Osteocyte (in vitro differentiated cells): ENCODE measurements around the gene AGT. TPM values are rescaled to one million over a fixed set of nuclear protein-coding genes. Genes with fewer than 3 reads are reported as not detected.
"Not testable (repeated sequence)": the region's sequence is repeated elsewhere in the genome, so short reads cannot be mapped to it uniquely, and the experiment has no call there.

Experiments
- DNase-seq: peaks from one replicate; pipeline ENCODE4 v3.0.0; 2021; ENCODE audit warnings: mixed read lengths; ENCODE audit not compliant: unreplicated experiment; ENCODE audit errors: extremely low spot score
- H3K27ac Mint-ChIP-seq: one replicate; pipeline ENCODE4 v1.8.0; 2021; ENCODE audit warnings: mild to moderate bottlenecking, mixed read lengths; ENCODE audit not compliant: unreplicated experiment
- H3K27me3 Mint-ChIP-seq: one replicate; pipeline ENCODE4 v1.8.0; 2021; ENCODE audit warnings: mixed read lengths; ENCODE audit not compliant: unreplicated experiment
- H3K36me3 Mint-ChIP-seq: one replicate; pipeline ENCODE4 v1.8.0; 2021; ENCODE audit warnings: mixed read lengths; ENCODE audit not compliant: unreplicated experiment
- H3K4me1 Mint-ChIP-seq: one replicate; pipeline ENCODE4 v1.8.0; 2021; ENCODE audit warnings: mixed read lengths; ENCODE audit not compliant: unreplicated experiment
- H3K4me3 Mint-ChIP-seq: one replicate; pipeline ENCODE4 v1.8.0; 2021; ENCODE audit warnings: mild to moderate bottlenecking, moderate library complexity, mixed read lengths; ENCODE audit not compliant: unreplicated experiment
- H3K9me3 Mint-ChIP-seq: one replicate; pipeline ENCODE4 v1.8.0; 2021; ENCODE audit warnings: mixed read lengths; ENCODE audit not compliant: unreplicated experiment
- CTCF ChIP-seq: fragments of 200-600 bp; sonication (generic); IDR thresholded peaks from 2 replicates; pipeline ENCODE4 v1.5.0; 2021; ENCODE audit warnings: antibody characterized with exemption, mild to moderate bottlenecking, moderate library complexity
- total RNA-seq: library from RNA; stranded (reverse); gene quantifications from 2 replicates; pipeline ENCODE4 v1.2.1, GENCODE V29; 2021

AGT gene
- total RNA-seq, 1 donor from 2014 or later: 25.6 TPM

DNA sequence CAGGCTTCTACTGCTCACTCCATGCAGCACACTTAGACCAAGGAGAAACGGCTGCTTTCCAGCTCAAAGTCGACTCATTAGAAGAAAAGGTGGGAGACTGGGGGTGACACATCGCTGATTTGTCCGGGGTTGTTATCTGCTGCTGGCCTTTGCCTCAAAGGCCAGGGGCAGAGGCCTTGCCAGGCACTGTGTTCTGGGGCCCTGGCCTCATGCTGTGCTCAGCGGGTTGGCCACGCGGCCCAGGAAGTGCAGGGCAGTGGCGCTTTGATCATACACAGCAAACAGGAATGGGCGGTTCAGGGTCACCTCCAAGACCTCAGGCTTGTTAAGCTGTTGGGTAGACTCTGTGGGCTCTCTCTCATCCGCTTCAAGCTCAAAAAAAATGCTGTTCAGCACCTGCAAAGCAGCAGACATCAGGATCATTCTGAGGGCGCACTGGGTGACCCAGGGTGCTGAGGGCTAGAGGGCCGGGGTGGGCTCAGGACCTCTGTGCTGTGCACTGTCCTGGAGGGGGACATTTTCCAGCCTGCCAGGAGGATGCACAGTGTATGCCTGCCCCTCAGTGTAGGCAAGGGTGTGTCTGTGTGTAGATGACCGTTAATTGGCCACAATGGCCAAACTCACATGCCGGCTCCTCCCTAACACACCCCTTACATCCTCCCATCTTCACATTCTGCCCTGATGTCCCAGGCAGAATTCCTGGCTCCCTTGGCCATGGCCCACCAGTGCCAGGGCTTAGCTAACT lies 10.8 kb downstream of the AGT start:
- DNase-seq: no peak
- peaks cover 5% of the 10 kb centered on the region for H3K27me3 Mint-ChIP-seq
- H3K9me3 Mint-ChIP-seq: no peaks in the 10 kb centered on the region
- peaks cover 2% of the 10 kb centered on the region for H3K36me3 Mint-ChIP-seq
- no peaks in the 10 kb centered on the region for H3K4me1 Mint-ChIP-seq
- H3K27ac Mint-ChIP-seq: no peak overlapping the region
- H3K4me3 Mint-ChIP-seq: no peak overlapping the region
- no peak for TF ChIP-seq CTCF

DNA sequence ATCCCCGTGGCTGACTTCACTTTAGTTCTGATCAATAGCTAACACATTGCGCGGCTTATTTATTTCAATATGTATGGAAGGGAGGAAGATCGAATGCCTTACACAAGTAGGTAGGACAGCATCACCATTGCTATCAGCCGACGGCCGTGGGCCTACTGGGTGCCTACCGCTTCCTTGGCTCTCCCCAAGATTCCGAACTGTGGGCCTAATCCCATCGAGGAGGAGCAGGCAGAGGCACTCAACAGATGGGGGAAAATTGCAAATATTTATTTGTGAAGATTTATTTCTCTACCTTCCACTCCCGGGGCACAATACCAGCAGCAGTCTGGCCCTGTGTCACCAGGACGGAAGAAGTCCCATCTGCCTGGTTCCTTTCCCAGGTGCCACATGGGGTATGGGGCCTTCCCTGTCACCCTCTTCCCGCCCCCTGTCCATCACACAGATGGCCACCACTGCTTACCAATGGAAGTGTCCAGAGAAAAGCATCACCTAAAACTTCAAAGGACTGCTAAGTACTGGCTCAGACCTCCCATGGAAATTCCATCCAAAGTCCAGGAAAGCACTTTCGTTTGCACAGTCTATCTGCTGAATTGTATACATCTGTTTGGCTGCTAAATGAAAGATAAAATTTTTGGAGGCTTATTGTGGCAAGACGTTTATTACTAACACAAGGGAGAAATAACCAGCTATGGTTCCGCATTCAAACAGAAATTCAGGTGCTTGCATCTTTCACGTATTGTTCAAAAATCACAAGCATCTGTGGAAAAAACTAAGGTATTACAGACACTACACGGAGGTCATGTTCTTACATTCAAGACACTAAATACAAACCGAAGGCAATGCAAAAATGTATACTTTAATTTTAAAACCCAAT lies 11.8 kb downstream of the AGT start:
- H3K36me3 Mint-ChIP-seq: no peaks in the 10 kb centered on the region
- H3K4me1 Mint-ChIP-seq: no peaks in the 10 kb centered on the region
- H3K27ac Mint-ChIP-seq: no peak overlapping the region

DNA sequence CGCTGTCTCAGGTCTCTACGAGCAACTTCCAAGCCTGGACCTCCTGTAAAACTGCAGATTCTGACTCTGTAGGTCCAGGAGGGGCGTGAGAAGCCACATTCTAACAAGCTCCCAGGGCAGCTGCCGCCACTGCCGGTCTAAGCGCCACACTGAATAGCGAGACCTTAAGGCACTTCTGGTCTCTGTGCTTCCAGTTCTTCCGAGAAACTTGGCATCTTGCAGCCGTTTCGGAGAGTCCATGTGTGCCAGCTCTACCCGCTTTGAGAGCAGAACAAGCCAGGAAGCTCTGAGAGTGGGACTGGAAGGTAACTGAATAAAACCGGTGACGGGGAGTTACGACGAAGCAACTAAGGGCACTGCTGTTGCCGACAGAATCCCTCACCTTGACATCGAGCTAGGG lies 12.5 kb downstream of the AGT start:
- no peak for TF ChIP-seq CTCF
- Mint-ChIP-seq H3K4me1 (no peaks in the 10 kb centered on the region), H3K36me3 (no peaks in the 10 kb centered on the region), H3K9me3 (no peaks in the 10 kb centered on the region), H3K4me3 (no peak overlapping the region), H3K27ac (no peak overlapping the region), H3K27me3 (peaks cover 3% of the 10 kb centered on the region)
- no peak for DNase-seq

More for the DNA sequence above, 11.8 kb downstream of the AGT start:
- Mint-ChIP-seq H3K9me3 (no peaks in the 10 kb centered on the region), H3K4me3 (no peak overlapping the region), H3K27me3 (peaks cover 3% of the 10 kb centered on the region)
- DNase-seq: no peak
- no peak for TF ChIP-seq CTCF

- H3K4me1 Mint-ChIP-seq: no peaks in the 10 kb centered on the region
- no peaks in the 10 kb centered on the region for H3K36me3 Mint-ChIP-seq
- no peak overlapping the region for H3K27ac Mint-ChIP-seq
- H3K4me3 Mint-ChIP-seq: no peak overlapping the region
- no peak for TF ChIP-seq CTCF
- H3K27me3 Mint-ChIP-seq: peaks cover 3% of the 10 kb centered on the region
- DNase-seq: no peak
- no peaks in the 10 kb centered on the region for H3K9me3 Mint-ChIP-seq
Observed at GRCh38 chr1:230700132-230700531, 13.8 kb downstream of the AGT start.

DNA sequence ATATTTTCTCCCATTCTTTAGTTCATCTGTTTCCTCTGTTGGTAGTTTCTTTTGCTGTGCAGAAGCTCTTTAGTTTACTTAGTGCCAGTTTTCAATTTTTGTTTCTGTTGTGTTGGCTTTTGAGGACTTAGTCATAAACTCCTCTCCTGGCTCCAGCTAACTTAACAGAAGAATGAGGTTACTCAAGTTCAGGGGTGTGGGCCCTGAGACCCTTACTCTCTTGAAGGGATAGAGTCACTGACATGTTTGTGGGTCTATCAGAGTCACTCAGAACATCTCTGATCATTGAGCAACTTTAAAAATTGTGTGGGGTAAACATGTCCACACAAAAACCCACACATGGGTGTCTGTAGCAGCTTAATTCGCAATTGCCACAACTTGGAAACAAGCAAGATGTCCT lies 14.2 kb downstream of the AGT start:
- no peak for TF ChIP-seq CTCF
- Mint-ChIP-seq H3K27me3 (peaks cover 3% of the 10 kb centered on the region), H3K36me3 (no peaks in the 10 kb centered on the region), H3K27ac (no peak overlapping the region), H3K9me3 (no peaks in the 10 kb centered on the region), H3K4me1 (no peaks in the 10 kb centered on the region), H3K4me3 (no peak overlapping the region)
- DNase-seq: no peak

- H3K4me3 Mint-ChIP-seq, H3K4me1 Mint-ChIP-seq, H3K27ac Mint-ChIP-seq, H3K9me3 Mint-ChIP-seq, DNase-seq, H3K27me3 Mint-ChIP-seq, H3K36me3 Mint-ChIP-seq: not testable (repeated sequence)
Observed at GRCh38 chr1:230698964-230699363, 15.0 kb downstream of the AGT start.
